DOHH2 (cell line): Measurements from ENCODE around the gene CNTNAP2.

Source experiments
- CTCF ChIP-seq: fragments of 200-600 bp; sonication (generic); IDR thresholded peaks from one replicate; pipeline ENCODE4 v1.5.1; 2014; ENCODE audit warnings: antibody characterized with exemption, mild to moderate bottlenecking, low read depth, low read length; ENCODE audit not compliant: poor library complexity, severe bottlenecking
- EZH2phosphoT487 ChIP-seq: fragments of 200-600 bp; sonication (generic); IDR thresholded peaks from 2 replicates; pipeline ENCODE4 v1.6.1; 2017; ENCODE audit warnings: borderline replicate concordance, mild to moderate bottlenecking, antibody characterized with exemption, low read length, moderate library complexity, mixed read lengths

GRCh38 chr7:148337995-148338747 is 2221.6 kb downstream of the CNTNAP2 start:
- no peak for TF ChIP-seq CTCF
- no peak for TF ChIP-seq EZH2phosphoT487
